Globus pallidus (tissue), 1 donor: Measurements from ENCODE around the gene PHOSPHO2.

Experiments used
- DNase-seq: peaks from one replicate; pipeline ENCODE4 v3.0.0-alpha.2; 2015; ENCODE audit warnings: low spot score

The PHOSPHO2 gene

GRCh38 chr2:169694113-169694893, at the start of gene PHOSPHO2, which contains the start of gene CFAP210:
Gene PHOSPHO2, plus strand, starts transcription at chr2:169694469. Its CDS starts 6,503 bp downstream, at chr2:169700972.
Gene CFAP210, minus strand, starts transcription at chr2:169694405. Its CDS starts 78 bp downstream, at chr2:169694327.
- DNase-seq, result peak; percentile 94

DNA sequence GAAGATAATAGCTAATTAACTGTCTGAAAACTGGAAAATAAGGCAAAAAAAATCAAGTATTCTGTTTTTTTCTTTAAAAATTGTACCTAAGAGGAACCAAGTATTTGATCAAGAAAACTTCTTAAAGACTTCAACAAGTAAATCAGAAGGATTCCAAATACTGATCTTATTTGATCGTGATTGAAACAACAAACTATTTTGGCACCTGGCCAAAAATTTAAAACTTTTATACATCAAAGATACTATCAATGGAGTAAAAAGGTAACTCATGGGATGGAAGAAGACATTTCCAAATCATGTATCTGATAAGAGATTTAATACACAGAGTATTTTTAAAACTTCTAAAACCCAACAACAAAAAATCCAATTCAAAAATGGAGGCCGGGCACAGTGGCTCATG, 46.8 kb upstream of the PHOSPHO2 start:
- DNase-seq, result no peak

- DNase-seq, result no peak
These were observed 45.0 kb upstream of the PHOSPHO2 start for GRCh38 chr2:169649278-169649677.

DNA sequence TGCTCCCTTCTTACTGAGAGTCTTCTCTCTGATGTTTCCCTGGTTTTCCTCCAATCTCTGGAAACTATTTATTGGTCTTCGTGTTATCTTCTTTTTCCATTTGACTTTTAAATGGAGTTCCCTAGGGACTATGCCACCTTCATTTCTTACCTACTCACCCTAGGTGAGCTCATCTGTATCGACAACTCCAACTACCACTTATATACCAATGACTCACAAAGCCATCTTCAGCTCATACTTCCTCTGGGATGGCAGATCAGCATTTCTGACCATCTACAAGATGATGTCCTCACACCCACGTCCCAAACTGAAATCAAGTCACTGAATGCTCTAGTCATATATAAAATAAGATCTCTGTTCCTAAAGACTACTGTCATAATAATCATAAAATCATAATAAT, 40.6 kb upstream of the PHOSPHO2 start:
- no peak for DNase-seq

GRCh38 chr2:169656164-169656563, 38.1 kb upstream of the PHOSPHO2 start:
- no peak for DNase-seq

- DNase-seq, result no peak
These were observed 35.4 kb upstream of the PHOSPHO2 start for GRCh38 chr2:169658877-169659276.

DNA sequence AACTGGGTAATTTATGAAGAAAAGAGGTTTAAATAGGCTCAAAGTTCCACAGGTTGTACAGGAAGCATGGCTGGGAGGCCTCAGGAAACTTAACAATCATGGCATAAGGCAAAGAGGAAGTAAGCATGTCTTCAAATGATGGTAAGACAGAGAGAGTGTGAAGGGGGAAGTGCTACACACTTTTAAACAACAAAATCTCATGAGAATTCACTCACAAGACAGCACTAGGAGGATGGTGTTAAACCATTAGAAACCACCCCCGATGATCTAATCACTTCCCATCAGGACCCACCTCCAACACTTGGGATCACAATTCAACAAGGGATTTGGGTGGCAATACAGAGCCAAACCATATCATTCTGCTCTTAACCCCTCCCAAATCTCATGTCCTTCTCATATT, 34.9 kb upstream of the PHOSPHO2 start:
- DNase-seq, result no peak

- DNase-seq, result no peak
These were observed 33.0 kb upstream of the PHOSPHO2 start for GRCh38 chr2:169661265-169661664.

- DNase-seq, result no peak
These were observed 31.5 kb upstream of the PHOSPHO2 start for GRCh38 chr2:169662744-169663143.

DNA sequence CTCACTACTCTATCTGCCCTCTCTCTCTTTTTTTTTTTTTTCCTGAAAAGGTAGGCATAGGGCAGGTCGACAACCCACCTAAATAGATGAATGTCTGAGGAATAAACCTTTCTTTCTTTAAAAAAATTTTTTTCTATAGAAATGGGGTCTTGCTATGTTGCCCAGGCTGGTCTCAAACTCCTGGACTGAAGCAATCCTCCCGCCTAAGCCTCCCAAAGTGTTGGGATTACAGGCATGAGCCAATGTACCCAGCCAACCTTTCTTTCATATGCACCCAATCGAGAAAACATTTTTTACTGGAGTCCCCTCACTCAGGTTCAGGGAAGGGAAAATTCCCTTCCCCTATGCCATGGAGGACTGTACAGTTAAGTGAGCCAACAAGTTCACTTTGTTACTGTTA, 31.0 kb upstream of the PHOSPHO2 start:
- DNase-seq, result no peak

DNA sequence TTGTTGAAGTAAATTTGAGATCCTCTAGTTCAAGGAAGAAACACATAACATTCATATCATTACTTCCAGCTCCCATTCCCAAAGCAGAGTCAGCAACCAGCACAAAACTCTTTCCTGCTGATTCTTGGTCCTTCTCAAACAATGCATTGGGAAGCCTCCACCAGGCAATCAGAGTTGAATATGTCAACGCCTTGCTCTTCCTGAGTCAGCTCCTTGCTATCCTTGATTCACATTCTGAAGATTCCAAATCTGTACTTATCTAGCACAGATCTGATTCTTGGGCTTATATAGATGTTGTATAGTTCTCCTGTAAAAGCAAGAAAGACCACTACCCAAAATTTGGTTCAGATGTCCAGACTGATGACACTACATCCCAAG, 29.7 kb upstream of the PHOSPHO2 start:
- no peak for DNase-seq

DNA sequence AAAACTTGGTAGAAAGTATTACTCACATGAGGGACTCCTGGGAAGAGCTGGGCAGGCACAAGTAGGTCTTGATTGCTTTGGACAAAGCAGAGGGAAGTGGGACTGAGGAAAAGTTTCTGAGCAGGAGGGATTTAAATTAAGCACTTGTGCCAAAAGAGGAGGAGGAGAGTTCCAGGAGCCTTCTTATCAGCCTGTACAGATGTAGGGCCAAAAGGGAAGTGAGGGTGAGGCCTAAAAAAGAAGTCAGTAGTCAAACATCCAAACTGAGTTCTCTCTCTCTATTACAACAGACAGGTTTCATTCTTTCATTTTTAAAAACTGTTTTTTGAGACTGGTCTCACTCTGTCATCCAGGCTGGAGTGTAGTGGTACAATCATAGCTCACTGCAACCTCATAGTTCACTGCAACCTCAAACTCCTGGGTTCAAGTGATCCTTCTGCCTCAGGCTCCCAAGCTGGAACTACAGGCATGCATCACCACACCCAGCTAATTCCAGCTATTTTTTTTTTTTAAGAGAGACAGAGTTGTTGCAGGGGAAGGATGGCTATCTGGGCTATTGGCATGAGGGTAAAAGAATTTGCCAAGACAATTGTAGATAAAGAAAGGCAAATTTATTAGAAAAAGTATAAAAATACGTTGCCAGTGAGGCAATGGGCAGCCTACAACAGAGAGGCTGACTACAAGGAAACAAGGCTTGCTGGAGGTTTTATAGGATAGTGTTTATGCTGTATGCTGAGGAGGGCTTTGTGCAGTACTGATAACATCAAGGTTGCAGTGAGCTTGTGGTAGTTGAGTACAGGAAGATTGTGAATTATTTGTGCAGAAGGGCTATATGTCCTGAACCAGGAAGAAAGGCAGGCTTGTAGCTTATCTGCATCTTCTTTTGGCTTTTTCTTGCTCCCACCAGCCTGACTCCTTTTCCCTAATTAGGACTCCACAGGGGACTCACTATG, 29.0 kb upstream of the PHOSPHO2 start:
- no peak for DNase-seq

- DNase-seq, result no peak
These were observed 26.7 kb upstream of the PHOSPHO2 start for GRCh38 chr2:169667583-169667982.

GRCh38 chr2:169670215-169670651, 24.0 kb upstream of the PHOSPHO2 start:
- DNase-seq, result no peak

- no peak for DNase-seq
These were observed 23.3 kb upstream of the PHOSPHO2 start for GRCh38 chr2:169670937-169671336.

DNA sequence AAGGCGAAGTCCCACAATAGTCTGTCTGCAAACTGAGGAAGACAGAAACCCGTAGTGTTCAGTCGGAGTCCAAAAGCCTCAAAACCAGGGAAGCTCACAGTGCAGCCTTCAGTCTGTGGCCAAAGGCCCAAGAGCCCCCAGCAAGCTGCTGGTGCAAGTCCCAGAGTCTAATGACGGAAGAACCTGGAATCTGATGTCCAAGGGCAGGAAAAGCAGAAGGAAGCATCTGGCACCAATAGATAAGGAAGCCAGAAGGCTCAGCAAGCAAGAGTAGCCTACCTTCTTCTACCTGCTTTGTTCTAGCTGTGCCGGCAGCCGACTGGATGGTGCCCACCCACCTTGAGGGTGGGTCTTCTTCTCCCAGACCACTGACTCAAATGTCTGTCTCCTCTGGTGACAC, 21.9 kb upstream of the PHOSPHO2 start:
- DNase-seq, result no peak

GRCh38 chr2:169673106-169673505, 21.2 kb upstream of the PHOSPHO2 start:
- no peak for DNase-seq

DNA sequence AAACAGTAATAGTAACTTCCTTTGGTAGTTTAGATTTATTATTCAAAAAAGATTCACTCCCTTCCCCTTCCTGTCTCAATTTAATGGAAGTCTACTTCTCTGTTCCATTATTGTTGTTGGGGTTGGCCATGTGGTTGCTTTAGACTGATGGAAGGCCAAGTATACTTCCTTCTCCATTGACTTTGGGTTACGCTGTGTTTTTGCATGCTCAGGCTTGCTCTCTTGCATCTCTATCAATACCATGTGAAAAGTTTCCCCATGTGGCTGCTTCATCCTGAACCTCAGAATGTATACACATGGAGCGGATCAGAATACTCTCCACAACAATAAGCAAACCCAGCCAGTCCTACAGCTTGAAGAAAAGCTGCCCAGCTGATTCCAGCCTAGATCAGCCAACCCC, 20.3 kb upstream of the PHOSPHO2 start:
- no peak for DNase-seq

DNA sequence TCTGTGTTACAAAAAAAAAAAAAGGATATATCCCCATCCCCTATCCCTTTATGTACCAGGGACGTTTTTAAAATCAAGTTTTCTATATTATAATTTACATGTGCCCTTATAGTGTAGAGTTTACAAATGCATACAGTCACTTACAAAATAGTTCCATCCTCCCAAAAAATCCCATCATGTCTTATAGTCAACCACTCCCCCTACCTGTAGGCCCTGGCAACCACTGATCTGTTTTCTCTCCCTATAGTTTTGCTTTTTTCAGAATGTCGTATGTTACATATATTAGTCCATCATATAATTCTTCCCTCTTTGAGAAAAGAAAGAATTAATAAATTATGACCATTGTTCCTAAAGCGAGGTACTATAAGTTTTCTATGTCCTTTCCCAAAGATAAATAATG, 17.9 kb upstream of the PHOSPHO2 start:
- no peak for DNase-seq

GRCh38 chr2:169676850-169677249, 17.4 kb upstream of the PHOSPHO2 start:
- no peak for DNase-seq

GRCh38 chr2:169683054-169683424, 11.2 kb upstream of the PHOSPHO2 start:
- no peak for DNase-seq

DNA sequence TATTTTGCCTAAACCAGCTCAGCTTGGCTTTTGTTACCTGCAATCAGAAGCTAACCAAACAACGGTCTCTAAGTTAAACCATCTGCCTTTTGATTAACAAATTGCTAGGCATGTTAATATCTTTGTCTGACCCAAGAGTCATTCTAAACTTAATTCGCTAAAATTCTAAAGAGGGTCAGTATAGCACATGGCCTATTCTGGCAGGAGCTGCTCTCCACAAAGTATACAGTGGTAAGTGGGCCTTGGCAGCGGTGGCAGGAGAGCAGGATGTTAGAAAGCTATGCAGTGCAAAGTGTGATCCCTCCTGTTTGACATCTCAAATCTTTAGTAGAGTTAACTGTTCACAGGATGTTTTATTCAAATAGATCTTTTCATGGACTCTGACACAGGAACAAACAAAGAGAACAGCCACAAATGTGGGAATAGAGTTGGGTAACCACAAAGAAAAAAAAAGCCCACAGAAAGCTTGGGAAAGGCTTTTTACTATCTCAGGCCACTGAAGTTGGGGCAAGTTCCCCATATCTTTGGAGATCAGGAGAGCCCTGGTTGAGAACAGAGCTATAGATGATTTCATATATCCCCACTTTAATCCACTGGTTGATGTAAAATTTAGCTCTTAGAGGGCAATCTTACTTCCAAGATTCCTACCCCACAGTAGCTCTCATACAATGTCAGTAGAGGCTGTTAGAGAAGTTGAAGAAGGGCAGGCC, 10.7 kb upstream of the PHOSPHO2 start:
- DNase-seq, result no peak
